Fibroblast of mammary gland (primary cell): ENCODE measurements around the gene GFY.

Experiments
- DNase-seq: peaks from one replicate; pipeline ENCODE4 v3.0.0-alpha.2; 2010; ENCODE audit warnings: low read depth
- H3K4me3 ChIP-seq: 2 replicates; pipeline ENCODE4 v1.5.1; 2011; ENCODE audit warnings: low read depth, mild to moderate bottlenecking, low read length, moderate library complexity; ENCODE audit not compliant: control insufficient read depth
- CTCF ChIP-seq: conservative IDR thresholded peaks from 2 replicates; pipeline ENCODE4 v1.5.1; 2011; ENCODE audit warnings: low read depth, low read length, inconsistent platforms; ENCODE audit not compliant: control insufficient read depth, insufficient read depth

GFY gene

DNA sequence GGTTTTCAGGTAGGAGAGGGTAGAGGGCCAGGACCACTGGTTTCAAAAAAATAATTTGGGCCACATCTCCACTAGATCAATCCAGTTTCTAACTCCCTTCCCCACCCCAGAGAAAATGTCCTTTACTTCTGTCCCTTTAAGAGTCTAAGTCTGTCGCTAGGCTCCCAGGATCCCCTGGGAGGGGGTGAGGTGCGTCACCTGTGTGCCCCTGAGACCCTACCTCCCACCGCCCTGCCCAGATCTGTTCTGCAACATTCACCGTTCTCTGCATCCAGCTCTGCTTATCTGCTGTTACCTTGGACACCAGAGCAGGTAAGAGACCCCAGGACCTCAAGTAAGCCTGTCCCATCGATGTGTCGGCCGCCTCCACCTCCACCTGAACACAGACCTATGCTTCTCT is at the start of gene GFY:
Gene GFY, plus strand, starts transcription at position 211 of the 400 bp plus-strand sequence. CDS start 1,043 bp downstream, outside the sequence.
- H3K4me3 ChIP-seq: no peak within 1 kb of the TSS
- no peak for TF ChIP-seq CTCF
- no peak for DNase-seq

GRCh38 chr19:49378512-49378911 is 46.7 kb upstream of the GFY start:
- DNase-seq: no peak
- no peak overlapping the region for H3K4me3 ChIP-seq
- no peak for TF ChIP-seq CTCF

DNA sequence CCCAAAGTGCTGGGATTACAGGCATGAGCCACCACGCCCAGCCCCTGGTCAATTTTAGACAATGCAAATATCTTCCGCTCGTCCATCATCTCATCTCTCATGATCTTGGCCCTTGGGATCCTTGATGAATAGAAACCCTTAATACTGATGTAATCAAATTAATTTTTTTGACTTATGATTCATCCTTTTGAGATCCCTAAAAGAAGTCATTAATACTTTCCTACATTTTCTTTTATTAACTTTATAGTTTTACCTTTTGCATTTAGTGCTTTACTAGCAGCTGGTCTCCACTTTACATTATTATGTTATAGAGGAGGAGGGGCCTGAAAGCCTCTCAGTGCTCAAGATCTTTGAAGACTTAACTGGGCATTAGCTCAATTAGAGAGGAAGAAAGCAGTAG is 44.8 kb upstream of the GFY start:
- H3K4me3 ChIP-seq: no peak overlapping the region
- no peak for DNase-seq
- TF ChIP-seq CTCF: no peak

DNA sequence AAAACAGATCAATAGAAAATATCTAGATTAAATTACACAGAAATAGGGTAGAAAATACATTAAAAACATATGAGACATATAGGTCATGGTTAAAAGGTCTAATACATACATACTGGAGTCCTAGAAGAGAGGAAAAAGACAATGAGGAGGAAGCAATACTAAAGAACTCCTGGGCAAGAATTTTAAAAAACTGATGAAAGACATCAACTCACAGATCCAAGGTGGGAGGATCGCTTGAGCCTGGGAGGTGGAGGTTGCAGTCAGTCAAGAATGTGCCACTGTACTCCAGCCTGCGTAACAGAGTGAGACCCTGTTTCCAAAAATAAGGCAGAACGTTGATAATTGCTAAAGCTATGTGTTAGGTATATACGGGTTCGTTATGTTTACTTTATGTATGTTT is 42.5 kb upstream of the GFY start:
- no peak for DNase-seq
- no peak overlapping the region for H3K4me3 ChIP-seq
- TF ChIP-seq CTCF: no peak

GRCh38 chr19:49383599-49383998 is 41.6 kb upstream of the GFY start:
- no peak overlapping the region for H3K4me3 ChIP-seq
- no peak for DNase-seq
- no peak for TF ChIP-seq CTCF

DNA sequence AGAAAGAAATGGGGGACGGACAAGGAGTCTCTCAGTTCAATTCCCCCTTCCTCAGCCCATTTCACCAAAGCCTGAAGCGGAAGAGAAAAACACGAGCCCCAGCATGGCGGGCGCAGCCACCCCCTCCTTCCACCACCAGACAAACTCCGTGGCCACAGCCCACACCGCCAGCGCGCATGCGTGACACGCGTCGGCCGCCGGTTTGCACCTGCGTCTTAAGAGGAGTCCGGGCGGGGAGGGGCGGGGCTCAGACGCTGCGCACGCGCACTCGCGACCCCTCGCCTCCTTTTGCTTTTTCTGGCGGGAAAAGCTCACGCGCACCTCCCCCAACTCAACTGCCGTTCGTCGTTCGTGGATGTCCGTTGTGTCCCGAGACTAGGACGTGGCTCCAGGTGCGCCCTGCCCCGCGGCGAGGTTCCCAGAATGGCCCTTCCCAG is 37.2 kb upstream of the GFY start, which contains the start of gene KASH5:
Gene KASH5, plus strand, starts transcription at position 314 of the 437 bp plus-strand sequence. CDS start 2,635 bp downstream, outside the sequence.
- TF ChIP-seq CTCF: no peak
- H3K4me3 ChIP-seq: no peak within 1 kb of the TSS
- peak; percentile 52 for DNase-seq

DNA sequence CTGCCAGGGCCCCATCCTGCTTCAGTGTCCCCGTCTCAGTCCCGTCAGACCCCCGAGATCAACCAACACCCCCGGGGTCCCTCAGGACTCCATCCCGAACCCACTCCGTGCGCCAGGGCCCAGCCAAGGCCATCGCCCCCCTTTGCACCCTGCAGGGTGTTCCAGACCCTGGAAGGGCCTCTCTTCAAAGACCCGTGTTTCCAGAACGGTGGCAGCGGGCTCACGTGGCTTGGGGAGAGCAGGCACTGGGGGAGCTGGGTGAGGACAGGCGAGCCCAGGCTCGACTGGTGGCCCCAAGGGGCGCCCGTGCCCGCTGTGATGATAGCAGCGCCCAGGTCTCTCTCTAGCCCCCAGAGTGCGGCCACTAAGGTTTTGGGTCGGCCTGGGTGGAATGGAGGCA is 35.8 kb upstream of the GFY start:
- TF ChIP-seq CTCF: no peak
- no peak overlapping the region for H3K4me3 ChIP-seq
- no peak for DNase-seq
